Effector CD4-positive, alpha-beta T cell (primary cell): ENCODE results near the gene CTSS.

ENCODE experiments used
- DNase-seq: peaks from one replicate; pipeline ENCODE4 v3.0.0-alpha.2; 2020

The CTSS gene

GRCh38 chr1:150696590-150696989 is 69.0 kb downstream of the CTSS start:
- no peak for DNase-seq

DNA sequence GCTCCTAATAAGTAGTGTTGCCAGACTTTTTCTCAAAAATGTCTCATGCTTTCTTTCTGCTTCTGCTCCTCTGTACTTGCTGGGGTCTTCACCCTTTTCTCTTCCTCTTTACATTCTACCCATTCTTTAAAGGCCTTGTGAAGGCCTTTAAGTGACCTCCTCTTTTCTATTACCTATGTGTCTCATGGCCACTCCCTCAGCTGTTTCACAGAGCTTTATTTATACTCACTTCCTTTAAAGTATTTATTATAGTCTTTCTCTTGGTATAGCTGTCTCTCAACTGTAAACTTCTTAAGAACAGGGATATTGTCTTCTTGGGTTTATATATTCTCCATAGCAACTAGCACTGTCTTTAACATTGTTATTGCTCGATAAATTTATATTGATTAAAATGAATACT is 69.4 kb downstream of the CTSS start:
- DNase-seq, result no peak

GRCh38 chr1:150695561-150695960 is 70.0 kb downstream of the CTSS start:
- no peak for DNase-seq

- no peak for DNase-seq
Observed at GRCh38 chr1:150692720-150693119, 72.9 kb downstream of the CTSS start.

DNA sequence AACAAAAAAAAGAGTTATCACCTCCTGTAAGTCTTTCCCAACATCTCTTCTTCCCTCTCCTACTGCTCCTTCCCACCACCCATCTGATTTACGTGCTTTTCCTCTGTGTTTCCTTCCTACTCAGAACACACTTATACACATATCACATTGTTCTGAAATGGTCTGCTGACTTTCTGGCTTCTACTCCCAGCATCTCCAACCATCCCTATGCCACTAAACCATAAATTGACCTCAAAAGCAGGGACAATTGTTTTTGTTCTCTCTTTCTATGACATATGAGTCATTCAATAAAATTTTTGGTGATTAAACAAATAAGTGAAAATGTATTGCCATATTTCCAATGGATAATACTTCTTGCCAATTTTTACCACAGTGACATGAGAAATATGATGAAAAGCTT is 76.8 kb downstream of the CTSS start:
- no peak for DNase-seq

DNA sequence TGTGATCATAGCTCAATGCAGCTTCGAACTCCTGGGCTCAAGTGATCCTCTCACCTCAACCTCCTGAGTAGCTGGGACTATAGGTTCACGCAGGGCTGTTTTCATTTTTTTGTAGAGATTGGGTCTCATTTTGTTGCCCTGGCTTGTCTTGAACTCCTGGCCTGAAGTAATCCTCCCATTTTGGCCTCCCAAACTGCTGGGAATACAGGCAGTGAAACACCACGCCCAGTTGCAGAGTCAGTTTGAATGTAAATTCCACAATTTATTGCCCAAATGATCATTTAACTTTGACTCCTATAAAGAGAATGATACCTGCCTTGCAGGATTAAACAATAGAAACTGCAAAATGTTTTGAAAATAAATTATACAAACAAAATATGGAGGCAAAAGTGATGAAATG is 79.3 kb downstream of the CTSS start:
- no peak for DNase-seq

DNA sequence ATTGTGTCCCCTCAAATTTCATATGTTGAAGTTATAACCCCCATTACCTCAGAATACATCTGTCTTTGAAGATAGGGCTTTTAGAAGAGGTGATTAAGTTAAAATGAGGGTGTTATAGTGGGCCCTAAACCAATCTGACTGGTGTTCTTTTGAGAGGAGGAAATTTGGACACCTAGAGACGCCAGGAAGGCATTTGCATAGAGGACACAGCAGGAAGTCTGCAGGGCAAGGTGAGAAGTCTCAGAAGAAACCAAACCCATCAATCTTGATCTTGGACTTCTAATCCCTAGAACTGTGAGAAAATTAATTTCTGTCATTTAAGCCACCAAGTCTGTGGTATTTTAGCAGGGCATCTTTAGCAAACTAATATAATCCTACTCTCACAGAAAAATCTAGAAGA is 81.7 kb downstream of the CTSS start:
- DNase-seq, result no peak
